Measurements from ENCODE around the gene METTL14.

GRCh38 chr4:118753685-118754084 lies 68.5 kb downstream of the METTL14 start:
- no peak for TF ChIP-seq CTCF (IDR thresholded peaks at IDR 0.05)
- no peak for TF ChIP-seq REST (IDR thresholded peaks at IDR 0.05; ENCODE audit: insufficient read depth in 1 of 2, low read depth in 2 of 2, low read length in 1 of 2)
- TF ChIP-seq POLR2AphosphoS5 (IDR thresholded peaks at IDR 0.05; ENCODE audit: low read depth, low read length): no peak
- no peak for TF ChIP-seq SIN3A (IDR thresholded peaks at IDR 0.05; ENCODE audit: borderline replicate concordance, insufficient read depth, low read depth, low read length)
- no peak for TF ChIP-seq TCF7L2 (IDR thresholded peaks at IDR 0.05; ENCODE audit: low read depth, low read length)

Measured in Panc1 (cell line).